Stimulated activated memory B cell treated with anti-CD40 and anti-IgM and Interleukin-4, amounts not matched to agents 10 μg/mL and 1 μg/mL and 100 μg/mL, for 72 hours (primary cell): ENCODE measurements around the gene PACSIN3.
A peak's percentile ranks its signal among the peaks of the same experiment; 100 is the strongest.

Source experiments
- ATAC-seq: fragments of 150-1000 bp; cut with Tn5 transposase; 2 replicates; pipeline ENCODE4 v1.10.0; 2021
- H3K27ac Mint-ChIP-seq: one replicate; pipeline ENCODE4 v1.8.0; 2022; ENCODE audit warnings: mild to moderate bottlenecking, mixed read lengths
- H3K27me3 Mint-ChIP-seq: one replicate; pipeline ENCODE4 v1.8.0; 2022; ENCODE audit warnings: mixed read lengths
- H3K36me3 Mint-ChIP-seq: one replicate; pipeline ENCODE4 v1.8.0; 2022; ENCODE audit warnings: mixed read lengths
- H3K4me1 Mint-ChIP-seq: one replicate; pipeline ENCODE4 v1.8.0; 2022; ENCODE audit warnings: mixed read lengths
- H3K4me3 Mint-ChIP-seq: one replicate; pipeline ENCODE4 v1.8.0; 2022; ENCODE audit warnings: mild to moderate bottlenecking, moderate library complexity, mixed read lengths
- H3K9me3 Mint-ChIP-seq: one replicate; pipeline ENCODE4 v1.8.0; 2022; ENCODE audit warnings: mixed read lengths

The PACSIN3 gene

GRCh38 chr11:47156333-47156732 lies 29.9 kb downstream of the PACSIN3 start:
- Mint-ChIP-seq H3K27me3 (no peaks in the 10 kb centered on the region), H3K27ac (no peak overlapping the region), H3K4me3 (no peak overlapping the region), H3K9me3 (no peaks in the 10 kb centered on the region), H3K36me3 (no peaks in the 10 kb centered on the region), H3K4me1 (peaks cover 33% of the 10 kb centered on the region)
- ATAC-seq, result no peak

- Mint-ChIP-seq H3K9me3 (no peaks in the 10 kb centered on the region), H3K4me1 (peaks cover 36% of the 10 kb centered on the region), H3K27ac (no peak overlapping the region), H3K4me3 (no peak overlapping the region), H3K36me3 (no peaks in the 10 kb centered on the region), H3K27me3 (no peaks in the 10 kb centered on the region)
- ATAC-seq, result no peak
These were observed 30.4 kb downstream of the PACSIN3 start for GRCh38 chr11:47155879-47156278.

GRCh38 chr11:47154616-47155570 lies 31.3 kb downstream of the PACSIN3 start:
- Mint-ChIP-seq H3K27ac (peak overlapping the region; percentile 51), H3K4me1 (peaks cover 36% of the 10 kb centered on the region), H3K36me3 (no peaks in the 10 kb centered on the region), H3K27me3 (no peaks in the 10 kb centered on the region), H3K9me3 (no peaks in the 10 kb centered on the region), H3K4me3 (no peak overlapping the region)
- peak; percentile 50 for ATAC-seq

GRCh38 chr11:47152953-47153950 lies 33.0 kb downstream of the PACSIN3 start:
- no peak overlapping the region for H3K4me3 Mint-ChIP-seq
- H3K27me3 Mint-ChIP-seq, result no peaks in the 10 kb centered on the region
- peak; percentile 64 for ATAC-seq
- no peaks in the 10 kb centered on the region for H3K9me3 Mint-ChIP-seq
- peaks cover 5% of the 10 kb centered on the region for H3K36me3 Mint-ChIP-seq
- H3K4me1 Mint-ChIP-seq, result peaks cover 36% of the 10 kb centered on the region
- no peak overlapping the region for H3K27ac Mint-ChIP-seq

- Mint-ChIP-seq H3K4me3 (no peak overlapping the region), H3K27me3 (no peaks in the 10 kb centered on the region), H3K36me3 (peaks cover 11% of the 10 kb centered on the region), H3K9me3 (no peaks in the 10 kb centered on the region), H3K27ac (no peak overlapping the region), H3K4me1 (peaks cover 36% of the 10 kb centered on the region)
- no peak for ATAC-seq
These were observed 33.9 kb downstream of the PACSIN3 start for GRCh38 chr11:47152126-47152952.

- no peak for ATAC-seq
- peaks cover 28% of the 10 kb centered on the region for H3K4me1 Mint-ChIP-seq
- no peak overlapping the region for H3K4me3 Mint-ChIP-seq
- no peaks in the 10 kb centered on the region for H3K27me3 Mint-ChIP-seq
- no peak overlapping the region for H3K27ac Mint-ChIP-seq
- H3K36me3 Mint-ChIP-seq, result peaks cover 11% of the 10 kb centered on the region
- H3K9me3 Mint-ChIP-seq, result no peaks in the 10 kb centered on the region
These were observed 36.5 kb downstream of the PACSIN3 start for GRCh38 chr11:47149782-47150181.

- H3K4me1 Mint-ChIP-seq, result peaks cover 24% of the 10 kb centered on the region
- no peak overlapping the region for H3K27ac Mint-ChIP-seq
- H3K4me3 Mint-ChIP-seq, result no peak overlapping the region
- H3K27me3 Mint-ChIP-seq, result no peaks in the 10 kb centered on the region
- no peak for ATAC-seq
- peaks cover 11% of the 10 kb centered on the region for H3K36me3 Mint-ChIP-seq
- no peaks in the 10 kb centered on the region for H3K9me3 Mint-ChIP-seq
These were observed 37.2 kb downstream of the PACSIN3 start for GRCh38 chr11:47148903-47149531.

- ATAC-seq, result no peak
- H3K4me3 Mint-ChIP-seq, result no peak overlapping the region
- no peaks in the 10 kb centered on the region for H3K9me3 Mint-ChIP-seq
- H3K27ac Mint-ChIP-seq, result no peak overlapping the region
- peaks cover 22% of the 10 kb centered on the region for H3K4me1 Mint-ChIP-seq
- H3K27me3 Mint-ChIP-seq, result no peaks in the 10 kb centered on the region
- peaks cover 11% of the 10 kb centered on the region for H3K36me3 Mint-ChIP-seq
These were observed 38.0 kb downstream of the PACSIN3 start for GRCh38 chr11:47148270-47148669.

- Mint-ChIP-seq H3K36me3 (peaks cover 11% of the 10 kb centered on the region), H3K4me1 (peaks cover 16% of the 10 kb centered on the region), H3K27me3 (no peaks in the 10 kb centered on the region), H3K9me3 (no peaks in the 10 kb centered on the region), H3K27ac (no peak overlapping the region), H3K4me3 (no peak overlapping the region)
- ATAC-seq, result no peak
These were observed 38.6 kb downstream of the PACSIN3 start for GRCh38 chr11:47147681-47148080.

- Mint-ChIP-seq H3K27me3 (no peaks in the 10 kb centered on the region), H3K27ac (no peak overlapping the region), H3K4me3 (no peak overlapping the region), H3K9me3 (no peaks in the 10 kb centered on the region), H3K4me1 (peaks cover 12% of the 10 kb centered on the region), H3K36me3 (peaks cover 11% of the 10 kb centered on the region)
- no peak for ATAC-seq
These were observed 39.0 kb downstream of the PACSIN3 start for GRCh38 chr11:47147250-47147649.

GRCh38 chr11:47144541-47144940 lies 41.7 kb downstream of the PACSIN3 start:
- Mint-ChIP-seq H3K9me3 (no peaks in the 10 kb centered on the region), H3K27me3 (no peaks in the 10 kb centered on the region), H3K27ac (no peak overlapping the region), H3K4me1 (no peaks in the 10 kb centered on the region), H3K4me3 (no peak overlapping the region), H3K36me3 (peaks cover 11% of the 10 kb centered on the region)
- ATAC-seq, result no peak

GRCh38 chr11:47143322-47143721 lies 42.9 kb downstream of the PACSIN3 start:
- ATAC-seq, result no peak
- Mint-ChIP-seq H3K27me3 (no peaks in the 10 kb centered on the region), H3K9me3 (no peaks in the 10 kb centered on the region), H3K4me3 (no peak overlapping the region), H3K36me3 (peaks cover 14% of the 10 kb centered on the region), H3K4me1 (no peaks in the 10 kb centered on the region), H3K27ac (no peak overlapping the region)

GRCh38 chr11:47139878-47140277 lies 46.4 kb downstream of the PACSIN3 start:
- H3K27me3 Mint-ChIP-seq, result no peaks in the 10 kb centered on the region
- H3K27ac Mint-ChIP-seq, result no peak overlapping the region
- H3K9me3 Mint-ChIP-seq, result no peaks in the 10 kb centered on the region

GRCh38 chr11:47137476-47137875 lies 48.8 kb downstream of the PACSIN3 start:
- Mint-ChIP-seq H3K4me1 (no peaks in the 10 kb centered on the region), H3K4me3 (no peak overlapping the region), H3K27ac (no peak overlapping the region), H3K27me3 (no peaks in the 10 kb centered on the region), H3K36me3 (peaks cover 25% of the 10 kb centered on the region), H3K9me3 (no peaks in the 10 kb centered on the region)
- no peak for ATAC-seq

More at GRCh38 chr11:47139878-47140277, 46.4 kb downstream of the PACSIN3 start:
- Mint-ChIP-seq H3K4me1 (no peaks in the 10 kb centered on the region), H3K36me3 (peaks cover 25% of the 10 kb centered on the region), H3K4me3 (no peak overlapping the region)
- no peak for ATAC-seq
